Nephron (organoid): ENCODE data around the gene PPP1R18.
A peak's percentile ranks its signal among the peaks of the same experiment; 100 is the strongest.

ENCODE experiments used
- H3K27ac Mint-ChIP-seq, 3 experiments: 2 replicates each; pipeline ENCODE4 v1.8.0; 2020; ENCODE audit warnings: mixed read lengths in 3 of 3, mild to moderate bottlenecking in 2 of 3, moderate library complexity in 1 of 3
- H3K27me3 Mint-ChIP-seq: 2 replicates; pipeline ENCODE4 v1.8.0; 2021; ENCODE audit warnings: low read depth, mild to moderate bottlenecking, moderate library complexity, mixed read lengths
- H3K36me3 Mint-ChIP-seq: 2 replicates; pipeline ENCODE4 v1.8.0; 2020; ENCODE audit warnings: low read depth, mixed read lengths
- H3K4me1 Mint-ChIP-seq: 2 replicates; pipeline ENCODE4 v1.8.0; 2020; ENCODE audit warnings: mixed read lengths
- H3K4me3 Mint-ChIP-seq, 3 experiments: 2 replicates each; pipeline ENCODE4 v1.8.0; 2020; ENCODE audit warnings: mild to moderate bottlenecking in 3 of 3, mixed read lengths in 3 of 3, moderate library complexity in 2 of 3
- H3K9me3 Mint-ChIP-seq: 2 replicates; pipeline ENCODE4 v1.8.0; 2020; ENCODE audit warnings: mixed read lengths
- TF ChIP-seq, protein P1 (sequence below), 3 experiments: fragments of 200-600 bp; sonication (generic); IDR thresholded peaks; one replicate each; pipeline ENCODE4 v1.5.0; 2021; ENCODE audit warnings: antibody characterized with exemption in 3 of 3; ENCODE audit not compliant: unreplicated experiment in 3 of 3

PPP1R18 gene

GRCh38 chr6:30686908-30687658 is 638 bp upstream of the PPP1R18 start:
- Mint-ChIP-seq H3K4me3 (peak overlapping the region; percentile 96 to 98 (median 97)), H3K27me3 (peaks cover 3% of the 10 kb centered on the region), H3K4me1 (peaks cover 81% of the 10 kb centered on the region), H3K9me3 (no peaks in the 10 kb centered on the region), H3K36me3 (peaks cover 5% of the 10 kb centered on the region), H3K27ac (peak overlapping the region; percentile 94 to 96 (median 94))
- TF ChIP-seq, protein P1, sequence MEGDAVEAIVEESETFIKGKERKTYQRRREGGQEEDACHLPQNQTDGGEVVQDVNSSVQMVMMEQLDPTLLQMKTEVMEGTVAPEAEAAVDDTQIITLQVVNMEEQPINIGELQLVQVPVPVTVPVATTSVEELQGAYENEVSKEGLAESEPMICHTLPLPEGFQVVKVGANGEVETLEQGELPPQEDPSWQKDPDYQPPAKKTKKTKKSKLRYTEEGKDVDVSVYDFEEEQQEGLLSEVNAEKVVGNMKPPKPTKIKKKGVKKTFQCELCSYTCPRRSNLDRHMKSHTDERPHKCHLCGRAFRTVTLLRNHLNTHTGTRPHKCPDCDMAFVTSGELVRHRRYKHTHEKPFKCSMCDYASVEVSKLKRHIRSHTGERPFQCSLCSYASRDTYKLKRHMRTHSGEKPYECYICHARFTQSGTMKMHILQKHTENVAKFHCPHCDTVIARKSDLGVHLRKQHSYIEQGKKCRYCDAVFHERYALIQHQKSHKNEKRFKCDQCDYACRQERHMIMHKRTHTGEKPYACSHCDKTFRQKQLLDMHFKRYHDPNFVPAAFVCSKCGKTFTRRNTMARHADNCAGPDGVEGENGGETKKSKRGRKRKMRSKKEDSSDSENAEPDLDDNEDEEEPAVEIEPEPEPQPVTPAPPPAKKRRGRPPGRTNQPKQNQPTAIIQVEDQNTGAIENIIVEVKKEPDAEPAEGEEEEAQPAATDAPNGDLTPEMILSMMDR (IDR thresholded peaks at IDR 0.05; ENCODE audit: unreplicated experiment in 3 of 3): no peak

- H3K4me1 Mint-ChIP-seq: peaks cover 81% of the 10 kb centered on the region
- TF ChIP-seq, protein P1 (IDR thresholded peaks at IDR 0.05; ENCODE audit: unreplicated experiment in 3 of 3): no peak
- H3K27ac Mint-ChIP-seq: peak overlapping the region; percentile 81 to 94 (median 89)
- peaks cover 3% of the 10 kb centered on the region for H3K27me3 Mint-ChIP-seq
- peaks cover 9% of the 10 kb centered on the region for H3K36me3 Mint-ChIP-seq
- peak overlapping the region; percentile 96 to 98 (median 97) for H3K4me3 Mint-ChIP-seq
- H3K9me3 Mint-ChIP-seq: no peaks in the 10 kb centered on the region
Observed at GRCh38 chr6:30685157-30686008, 1.1 kb downstream of the PPP1R18 start.

DNA sequence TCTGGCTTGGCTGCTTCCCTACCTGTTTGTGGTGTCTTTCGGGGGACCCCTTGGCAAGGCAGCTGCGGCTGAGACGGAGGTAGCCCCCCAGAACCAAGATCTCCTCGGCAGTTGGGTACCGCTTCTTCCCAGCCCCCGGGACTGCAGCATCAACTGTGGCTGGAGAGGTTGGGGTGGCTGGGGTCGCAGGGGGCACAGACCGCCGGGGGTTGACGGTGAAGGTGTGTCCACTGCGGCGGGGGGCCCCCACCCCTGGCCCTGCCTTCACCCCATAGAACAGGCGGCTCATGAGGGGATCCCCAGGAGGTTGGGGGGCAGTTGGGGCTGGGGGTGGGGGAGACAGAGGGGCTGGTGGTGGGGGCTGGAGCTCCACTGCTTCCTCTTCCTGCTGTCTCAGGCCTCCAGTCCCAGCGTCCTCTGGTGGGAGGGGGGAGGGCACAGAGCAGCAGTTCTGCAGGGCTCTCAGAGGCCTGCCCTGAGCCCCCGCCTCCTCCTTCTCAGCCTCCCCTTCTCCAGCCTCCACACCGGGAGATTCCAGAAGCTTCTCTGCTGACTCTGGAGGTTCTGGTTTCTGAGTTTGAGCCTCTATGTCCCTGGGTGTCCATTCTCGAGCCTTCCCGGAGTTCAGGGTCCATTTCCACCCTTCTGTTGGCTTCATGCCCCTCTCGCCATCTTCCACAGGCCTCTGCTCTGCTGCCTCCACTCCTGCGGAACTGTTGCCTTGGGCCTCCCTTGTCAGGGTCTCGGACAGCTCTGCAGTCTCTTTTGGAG is 1.9 kb downstream of the PPP1R18 start:
- TF ChIP-seq, protein P1 (IDR thresholded peaks at IDR 0.05; ENCODE audit: unreplicated experiment in 3 of 3): no peak
- Mint-ChIP-seq H3K36me3 (peaks cover 16% of the 10 kb centered on the region), H3K4me3 (peak overlapping the region; percentile 96 to 98 (median 97)), H3K4me1 (peaks cover 81% of the 10 kb centered on the region), H3K27me3 (peaks cover 3% of the 10 kb centered on the region), H3K9me3 (no peaks in the 10 kb centered on the region), H3K27ac (peak overlapping the region; percentile 81 to 94 (median 89))

DNA sequence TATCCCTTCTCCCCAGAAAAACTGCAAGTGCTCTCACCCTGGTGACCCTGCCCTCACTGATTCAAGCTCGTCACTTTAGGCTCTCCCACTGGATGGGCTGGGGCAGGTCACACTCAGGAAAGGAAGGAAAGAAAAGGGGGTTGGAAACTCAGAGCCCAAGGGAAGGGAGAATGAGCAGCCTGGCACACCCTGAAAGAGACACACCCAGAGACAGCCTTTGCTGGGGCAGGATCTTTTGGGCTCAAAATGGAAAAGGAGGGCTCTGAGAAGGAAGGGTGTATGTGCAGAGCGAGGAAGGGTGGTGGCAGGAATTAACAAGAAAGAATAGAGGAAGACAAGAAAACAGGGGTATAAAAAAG is 2.5 kb downstream of the PPP1R18 start:
- TF ChIP-seq, protein P1 (IDR thresholded peaks at IDR 0.05; ENCODE audit: unreplicated experiment in 3 of 3): no peak
- Mint-ChIP-seq H3K36me3 (peaks cover 22% of the 10 kb centered on the region), H3K27me3 (peaks cover 1% of the 10 kb centered on the region), H3K4me1 (peaks cover 81% of the 10 kb centered on the region), H3K27ac (peak overlapping the region; percentile 53 to 81 (median 61)), H3K9me3 (no peaks in the 10 kb centered on the region), H3K4me3 (peak overlapping the region; percentile 82 to 89 (median 89))

DNA sequence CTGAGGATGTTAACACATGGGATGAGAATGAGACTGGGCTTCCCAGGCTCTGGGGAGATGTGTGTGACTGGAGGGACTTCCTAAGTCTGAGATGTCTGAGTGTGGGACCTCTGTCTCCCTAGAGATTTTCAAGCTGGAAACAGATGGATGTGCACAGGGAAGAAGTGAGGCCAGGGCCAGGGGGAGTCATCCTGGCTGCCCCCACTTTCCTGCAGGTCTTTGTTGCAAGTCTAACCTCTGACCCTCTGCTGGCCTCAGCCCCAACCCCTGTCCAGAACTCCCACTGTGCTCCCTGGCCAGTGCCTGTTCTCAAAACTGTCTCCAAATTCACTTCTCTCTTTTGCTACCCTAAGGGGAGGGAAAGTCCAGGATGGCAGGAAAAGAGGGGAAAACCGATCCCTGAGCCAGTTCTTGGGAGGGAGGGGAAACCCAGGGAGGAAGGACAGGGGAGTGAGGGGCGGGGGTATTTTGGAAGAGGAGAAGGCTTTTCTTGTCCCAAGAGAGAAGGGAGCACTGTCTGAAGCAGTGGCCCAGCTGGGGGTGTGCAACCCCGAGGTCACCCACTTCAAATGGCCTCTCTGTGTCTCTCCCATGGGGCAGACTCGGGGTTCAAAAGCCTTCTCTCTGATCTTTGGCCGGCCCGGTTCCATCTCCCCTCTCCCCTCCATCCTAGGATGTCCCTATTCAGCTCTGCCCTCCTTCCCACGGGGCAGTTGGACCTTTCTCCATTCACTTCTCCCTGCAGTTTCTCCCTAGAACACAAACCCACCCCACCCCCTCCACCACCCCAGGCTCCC is 3.1 kb downstream of the PPP1R18 start:
- H3K4me3 Mint-ChIP-seq: peak overlapping the region; percentile 82 to 89 (median 89)
- H3K27ac Mint-ChIP-seq: peak overlapping the region; percentile 53 to 82 (median 62)
- peaks cover 77% of the 10 kb centered on the region for H3K4me1 Mint-ChIP-seq
- no peaks in the 10 kb centered on the region for H3K27me3 Mint-ChIP-seq
- H3K9me3 Mint-ChIP-seq: no peaks in the 10 kb centered on the region
- H3K36me3 Mint-ChIP-seq: peaks cover 25% of the 10 kb centered on the region
- TF ChIP-seq, protein P1 (IDR thresholded peaks at IDR 0.05; ENCODE audit: unreplicated experiment in 3 of 3): no peak
